HG03108 (cell line): ENCODE data around the gene SIGLEC1.

Experiments
- ATAC-seq: cut with Tn5 transposase; IDR thresholded peaks from one replicate; pipeline ENCODE4 v1.9.1; 2021; ENCODE audit warnings: moderate library complexity; ENCODE audit not compliant: unreplicated experiment

The SIGLEC1 gene

DNA sequence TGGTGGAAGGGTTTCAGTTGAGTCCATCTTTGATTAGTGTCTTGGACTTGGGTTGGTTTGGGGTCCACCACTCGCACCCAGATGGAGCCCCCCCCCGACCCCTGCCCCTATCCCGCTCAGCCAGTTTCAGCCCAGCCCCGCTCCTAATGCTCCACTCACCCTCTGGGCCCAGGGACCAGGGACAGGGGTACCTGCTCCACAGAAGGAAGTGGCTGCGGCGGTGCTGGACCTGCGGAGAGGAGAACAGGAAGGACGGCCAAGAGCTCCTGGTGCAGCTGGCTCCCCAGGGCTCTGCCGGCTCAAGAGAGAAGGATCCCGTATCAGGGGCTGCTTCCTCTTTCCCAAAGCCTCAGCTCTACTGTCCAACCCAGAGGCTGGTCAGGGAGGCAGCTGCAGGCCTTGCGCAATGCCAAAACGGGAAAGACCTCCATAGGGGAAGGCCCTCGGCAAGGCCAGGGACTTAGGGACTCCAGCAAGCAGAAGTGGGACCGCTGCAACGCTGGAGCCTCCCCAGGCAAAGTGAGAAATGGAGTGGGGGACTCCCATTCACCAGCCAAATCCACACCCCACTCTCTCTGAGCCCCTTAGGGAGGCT, at the start of gene SIGLEC1:
SIGLEC1 (minus strand) TSS at position 322 of the 595 bp plus-strand sequence. CDS start 5,472 bp downstream, outside the sequence.
- no peak for ATAC-seq

- no peak for ATAC-seq
These were observed 48.4 kb upstream of the SIGLEC1 start for GRCh38 chr20:3760655-3761348.

DNA sequence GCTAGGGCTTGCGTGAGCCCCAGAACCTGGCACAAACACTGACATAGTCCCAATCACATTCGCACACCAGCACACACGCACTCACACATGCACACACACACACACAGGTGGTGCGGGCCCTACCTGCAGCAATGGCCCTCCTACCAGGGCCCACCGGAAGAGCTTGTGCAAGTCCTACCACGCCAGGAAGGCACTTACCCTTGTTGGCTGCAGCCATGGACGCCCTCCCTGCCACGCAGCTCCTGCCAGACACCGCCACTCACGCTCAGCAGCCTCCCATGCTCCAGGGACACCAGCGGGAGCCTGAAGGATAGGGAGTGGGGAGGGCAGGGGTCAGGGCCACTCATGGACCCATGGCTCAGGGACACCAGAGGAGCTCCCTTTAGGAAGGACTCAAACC, 47.5 kb upstream of the SIGLEC1 start:
- ATAC-seq, result no peak

DNA sequence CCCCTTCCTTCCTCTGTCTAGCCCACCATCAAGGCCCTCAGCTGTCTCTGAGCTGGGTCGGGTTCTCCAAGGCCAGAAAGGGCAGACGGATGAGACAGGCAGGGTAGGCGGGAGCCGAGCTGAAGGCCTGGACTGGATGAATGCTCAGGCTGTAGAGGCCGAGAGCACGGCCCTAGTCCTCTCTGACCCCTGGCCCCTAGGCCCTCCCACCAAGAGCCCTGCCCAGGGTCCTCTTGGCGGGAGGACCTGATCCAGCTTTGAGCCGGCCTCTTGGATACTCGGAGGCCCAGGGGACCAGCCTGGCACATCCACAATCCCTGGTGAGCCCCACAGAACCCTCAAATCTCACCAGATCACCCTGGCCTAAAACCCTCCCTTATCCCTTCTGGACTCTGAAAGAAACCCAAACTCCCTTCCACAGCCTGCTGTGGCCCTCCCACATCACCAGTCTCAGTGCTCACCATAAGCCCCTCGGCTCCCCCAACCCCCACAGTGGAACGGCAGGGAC, 47.0 kb upstream of the SIGLEC1 start:
- no peak for ATAC-seq

GRCh38 chr20:3758566-3758965, 46.2 kb upstream of the SIGLEC1 start:
- no peak for ATAC-seq

DNA sequence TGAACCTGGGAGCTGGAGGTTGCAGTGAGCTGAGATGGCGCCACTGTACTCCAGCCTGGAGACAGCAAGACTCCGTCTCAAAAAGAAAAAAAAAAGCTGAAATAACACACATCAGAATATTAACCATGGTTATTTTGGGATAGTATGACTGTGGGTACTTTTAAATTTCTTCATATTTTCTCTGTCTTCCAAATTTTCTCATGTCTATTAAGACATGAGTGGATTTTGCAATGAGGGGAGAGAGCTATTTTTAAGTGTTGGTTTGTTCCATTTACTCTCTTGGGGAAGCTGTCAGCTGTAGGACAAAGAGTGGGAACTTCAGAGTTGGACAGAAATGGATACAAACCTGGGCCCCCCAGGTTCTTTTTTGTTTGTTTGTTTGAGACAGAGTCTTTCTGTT, 44.9 kb upstream of the SIGLEC1 start:
- no peak for ATAC-seq

GRCh38 chr20:3755814-3756480, 43.5 kb upstream of the SIGLEC1 start:
- no peak for ATAC-seq

DNA sequence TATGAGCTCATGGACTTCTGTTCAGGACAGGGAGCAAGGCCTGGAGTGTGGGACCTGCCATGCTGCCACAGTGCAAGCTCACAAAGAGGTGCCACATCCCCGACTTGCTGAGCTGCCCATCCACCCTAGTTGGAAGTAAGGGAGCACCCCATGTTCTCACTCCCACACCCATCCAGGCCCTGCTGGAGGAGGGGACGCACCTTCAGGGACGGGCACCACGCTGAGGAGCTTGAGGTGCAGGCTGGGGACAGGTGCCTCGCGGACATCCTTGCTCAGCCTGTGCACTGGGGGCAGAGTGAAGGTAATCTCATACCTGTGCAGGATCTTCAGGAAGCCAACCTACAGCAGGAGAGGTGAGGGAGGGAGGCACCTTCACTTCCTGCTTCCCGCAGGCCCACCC, 42.9 kb upstream of the SIGLEC1 start:
- ATAC-seq, result no peak

DNA sequence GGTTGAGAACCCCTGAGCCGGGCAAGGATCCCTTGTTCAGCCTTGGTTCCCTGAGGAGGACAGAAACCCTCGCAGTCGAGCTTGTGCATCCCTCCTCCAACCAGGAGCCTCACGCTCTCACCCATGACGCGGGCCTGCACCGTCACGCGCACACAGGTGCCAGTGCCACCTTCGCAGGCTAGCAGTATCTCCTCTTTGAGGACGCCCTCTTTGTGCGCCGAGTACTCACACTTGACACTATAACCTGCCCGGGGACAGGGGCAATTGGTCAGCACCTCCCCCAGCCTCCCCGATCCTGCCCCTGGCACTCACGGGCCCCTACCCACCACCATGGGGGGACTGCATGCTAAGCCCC, 41.9 kb upstream of the SIGLEC1 start:
- ATAC-seq, result no peak

DNA sequence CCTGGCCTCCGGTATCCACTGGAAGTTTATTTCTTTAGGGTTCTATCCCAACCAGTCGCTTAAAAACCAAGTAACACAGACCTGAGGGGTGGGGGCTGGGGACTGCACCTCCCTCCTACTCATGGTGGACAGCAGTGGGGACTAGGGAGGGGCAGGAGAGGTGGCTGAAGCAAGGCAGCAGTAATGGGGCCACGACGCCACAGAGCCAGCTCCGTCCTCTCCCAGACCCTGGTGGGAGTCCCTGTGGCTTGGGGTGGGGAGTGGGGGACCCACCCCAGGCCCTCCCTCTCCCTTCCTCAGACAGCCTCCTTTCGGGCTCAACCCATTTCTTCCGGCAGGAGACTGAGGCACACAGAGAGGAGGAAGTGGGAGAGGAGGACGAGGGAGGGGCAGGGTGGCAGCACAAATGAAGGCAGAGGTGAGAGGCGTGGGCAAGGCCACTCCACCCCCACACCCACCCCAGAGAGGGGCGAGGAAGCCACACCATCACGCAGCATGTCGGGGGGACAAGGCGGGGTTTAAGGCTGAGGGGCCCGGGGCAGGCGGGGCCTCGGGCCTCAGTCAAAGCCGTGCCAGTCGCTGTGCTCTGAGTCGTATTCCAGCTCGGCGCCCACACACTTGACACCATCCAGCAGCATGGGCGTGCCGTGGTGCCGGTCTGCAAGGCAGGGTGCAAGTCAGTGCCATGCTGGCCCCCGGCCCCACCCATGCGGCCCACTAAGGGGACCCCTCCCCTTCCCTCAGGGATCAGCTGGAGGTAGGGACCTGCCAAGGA, 41.3 kb upstream of the SIGLEC1 start:
- no peak for ATAC-seq

DNA sequence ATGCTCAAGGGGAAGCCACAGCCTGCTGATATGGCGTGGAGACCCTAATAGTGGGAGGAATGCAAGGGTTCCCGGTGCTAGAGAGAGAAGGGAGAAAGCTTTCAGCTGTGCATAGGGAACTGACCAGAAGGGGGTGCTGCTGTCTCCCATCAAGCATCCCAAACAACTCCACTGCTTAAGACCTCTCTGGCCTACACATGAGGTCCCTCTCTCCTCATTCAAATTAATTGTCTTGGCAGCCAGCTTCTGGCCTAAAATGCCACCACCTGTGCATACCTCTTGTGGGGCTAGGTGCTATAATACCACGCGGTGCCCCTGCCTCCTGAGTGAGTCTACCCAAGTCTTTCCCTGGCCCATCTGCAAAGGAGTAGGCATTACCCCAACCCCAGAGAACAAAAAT, 40.7 kb upstream of the SIGLEC1 start:
- ATAC-seq, result no peak

DNA sequence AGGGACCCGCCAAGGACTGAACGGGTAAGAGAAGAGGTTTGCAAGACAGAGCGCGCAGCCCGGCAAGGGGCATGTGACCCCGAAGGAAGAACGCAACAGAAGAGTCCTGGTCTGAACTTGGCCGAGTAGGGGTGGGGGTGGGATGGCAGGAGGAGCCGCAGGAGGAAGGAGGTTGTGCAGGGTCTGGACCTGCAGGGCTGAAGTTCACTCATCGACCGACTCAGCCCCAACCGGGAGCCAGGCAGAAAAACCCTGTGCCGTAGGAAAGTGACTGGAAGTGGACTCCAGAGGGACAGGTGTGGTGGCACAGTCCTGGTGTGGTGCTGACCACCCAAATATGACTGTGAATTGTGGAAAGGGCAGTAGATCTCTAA, 40.0 kb upstream of the SIGLEC1 start:
- ATAC-seq, result no peak

- no peak for ATAC-seq
These were observed 39.4 kb upstream of the SIGLEC1 start for GRCh38 chr20:3751675-3752385.

GRCh38 chr20:3751305-3751674, 38.9 kb upstream of the SIGLEC1 start:
- no peak for ATAC-seq

- ATAC-seq, result no peak
These were observed 37.5 kb upstream of the SIGLEC1 start for GRCh38 chr20:3749689-3750531.

- no peak for ATAC-seq
These were observed 36.8 kb upstream of the SIGLEC1 start for GRCh38 chr20:3749087-3749688.

GRCh38 chr20:3748073-3748472, 35.7 kb upstream of the SIGLEC1 start:
- no peak for ATAC-seq

DNA sequence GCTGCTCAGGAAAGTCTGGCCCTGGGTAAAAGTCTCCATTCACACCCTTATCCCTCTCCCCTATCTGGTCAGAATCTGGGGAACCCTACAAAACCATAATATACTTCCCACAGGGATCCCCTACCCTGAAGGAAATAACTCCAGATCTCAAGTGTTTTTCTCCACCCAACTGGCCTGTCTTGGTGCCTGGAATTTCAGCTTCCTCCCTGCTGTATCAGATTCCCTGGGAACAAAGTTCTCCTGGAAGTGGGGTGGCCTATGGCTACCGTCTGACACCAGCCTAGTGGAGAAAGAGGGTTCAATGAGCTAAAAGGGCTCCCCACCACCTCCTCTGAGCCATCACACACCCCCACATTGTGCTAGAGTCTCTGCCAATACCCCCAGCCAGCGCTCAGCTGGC, 35.1 kb upstream of the SIGLEC1 start:
- no peak for ATAC-seq

DNA sequence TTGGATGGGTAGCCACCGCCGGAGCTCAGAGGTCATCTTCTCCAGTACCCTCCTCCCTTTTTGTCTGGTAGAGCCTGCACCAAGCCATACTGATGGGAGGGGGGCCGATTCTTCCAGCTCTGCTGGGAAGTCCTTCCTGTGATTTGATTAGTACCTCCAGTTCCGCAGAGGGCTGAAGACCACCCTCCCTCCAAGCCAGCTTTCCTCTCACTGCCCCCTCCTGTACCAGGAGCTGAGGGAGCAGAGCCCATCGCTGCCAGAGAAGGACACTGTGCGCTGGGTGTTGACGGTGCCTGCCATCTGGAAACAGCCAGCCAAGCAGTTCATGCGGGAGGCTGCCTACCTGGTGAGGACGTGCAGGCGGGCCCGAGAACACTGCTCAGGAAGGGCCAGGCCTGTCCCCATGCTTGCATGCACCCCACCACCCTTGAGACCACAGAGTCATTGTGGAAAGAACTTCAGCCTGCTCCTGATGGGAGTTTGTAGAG, 33.3 kb upstream of the SIGLEC1 start:
- ATAC-seq, result no peak
